Smooth muscle cell (in vitro differentiated cells): ENCODE results near the gene HDAC7. TPM values are rescaled to one million over a fixed set of nuclear protein-coding genes. Genes with fewer than 3 reads are reported as not detected.
"Not testable (repeated sequence)": the region's sequence is repeated elsewhere in the genome, so short reads cannot be mapped to it uniquely, and the experiment has no call there.

Experiments used
- DNase-seq: peaks from one replicate; lab custom pipeline; 2025; ENCODE audit not compliant: unreplicated experiment; lab: John Stamatoyannopoulos, UW
- H2AFZ ChIP-seq: fragments of 200-600 bp; sonication (generic); 2 replicates; pipeline ENCODE4 v1.6.0; 2016; ENCODE audit warnings: antibody characterized with exemption, low read depth, mild to moderate bottlenecking
- H3F3A ChIP-seq: fragments of 200-600 bp; sonication (generic); 2 replicates; pipeline ENCODE4 v1.6.0; 2017; ENCODE audit warnings: antibody characterized with exemption, low read depth
- H3K27ac ChIP-seq: fragments of 200-600 bp; sonication (generic); 2 replicates; pipeline ENCODE4 v1.5.1; 2016; ENCODE audit warnings: low read depth, mild to moderate bottlenecking
- H3K27me3 ChIP-seq: fragments of 200-600 bp; sonication (generic); 2 replicates; pipeline ENCODE4 v1.6.1; 2016; ENCODE audit warnings: low read depth, mild to moderate bottlenecking
- H3K36me3 ChIP-seq: fragments of 200-600 bp; sonication (generic); 2 replicates; pipeline ENCODE4 v1.5.1; 2016; ENCODE audit warnings: low read depth
- H3K4me1 ChIP-seq: fragments of 200-600 bp; sonication (generic); 2 replicates; pipeline ENCODE4 v1.5.1; 2016; ENCODE audit warnings: low read depth
- H3K4me2 ChIP-seq: fragments of 200-600 bp; sonication (generic); 2 replicates; pipeline ENCODE4 v1.6.0; 2016; ENCODE audit warnings: mild to moderate bottlenecking
- H3K4me3 ChIP-seq: fragments of 200-600 bp; sonication (generic); 2 replicates; pipeline ENCODE4 v1.5.1; 2016; ENCODE audit warnings: mild to moderate bottlenecking
- H3K79me2 ChIP-seq: fragments of 200-600 bp; sonication (generic); 2 replicates; pipeline ENCODE4 v1.6.0; 2016; ENCODE audit warnings: low read depth, mild to moderate bottlenecking
- H3K9ac ChIP-seq: fragments of 200-600 bp; sonication (generic); 2 replicates; pipeline ENCODE4 v1.6.0; 2016; ENCODE audit warnings: low read depth
- H3K9me3 ChIP-seq: fragments of 200-600 bp; sonication (generic); replicated peaks from 2 replicates; pipeline ENCODE4 v1.5.1; 2016; ENCODE audit warnings: low read depth
- H4K20me1 ChIP-seq: fragments of 200-600 bp; sonication (generic); 2 replicates; pipeline ENCODE4 v1.6.0; 2016; ENCODE audit warnings: low read depth
- CTCF ChIP-seq: fragments of 200-600 bp; sonication (generic); IDR thresholded peaks from 2 replicates; pipeline ENCODE4 v1.5.1; 2017; ENCODE audit warnings: borderline replicate concordance, mild to moderate bottlenecking, antibody characterized with exemption; ENCODE audit not compliant: insufficient read depth, poor library complexity, severe bottlenecking
- WGBS: methylation state at CpG from one replicate; pipeline ENCODE4 v1.1.7; 2016; ENCODE audit warnings: low lambda C conversion rate; 5-methylcytosine and 5-hydroxymethylcytosine counted together
- polyA plus RNA-seq: library from polyadenylated mRNA; unstranded; fragments of >200 nt; fragmentation: Nextera tagmentation; extraction: Ambion mirVana; gene quantifications from 2 replicates; pipeline ENCODE4 v1.2.1, GENCODE V29; 2016
- total RNA-seq: library from RNA; depleted of rRNA; stranded (reverse); fragments of >200 nt; gene quantifications from 2 replicates; pipeline ENCODE4 v1.2.3, GENCODE V29; 2014

HDAC7 gene
- total and polyA plus RNA-seq, 2 experiments from 2014 or later, result 24.1 to 32.4 TPM

- Histone ChIP-seq H3K79me2 (peaks cover 60% of the 10 kb centered on the region), H2AFZ (no peak overlapping the region), H3F3A (peaks cover 30% of the 10 kb centered on the region), H4K20me1 (peaks cover 41% of the 10 kb centered on the region), H3K27me3 (no peaks in the 10 kb centered on the region), H3K27ac (peak overlapping the region; percentile 97), H3K9me3 (no peaks in the 10 kb centered on the region), H3K4me2 (peak overlapping the region; percentile 96), H3K36me3 (no peaks in the 10 kb centered on the region), H3K4me1 (peaks cover 56% of the 10 kb centered on the region), H3K9ac (peak overlapping the region; percentile 30), H3K4me3 (peak overlapping the region; percentile 76)
- DNase-seq, result no peak
- 62% methylated on average over 7 of the region's 7 CpGs for WGBS
- TF ChIP-seq CTCF, result no peak
Observed at GRCh38 chr12:47817272-47818006, 2.3 kb downstream of the HDAC7 start.

- no peaks in the 10 kb centered on the region for H3K9me3 ChIP-seq
- peaks cover 66% of the 10 kb centered on the region for H3K79me2 ChIP-seq
- H3K4me1 ChIP-seq, result peaks cover 59% of the 10 kb centered on the region
- H3K4me2 ChIP-seq, result peak overlapping the region; percentile 96
- H3K27me3 ChIP-seq, result no peaks in the 10 kb centered on the region
- no peaks in the 10 kb centered on the region for H3K36me3 ChIP-seq
- H3K27ac ChIP-seq, result peak overlapping the region; percentile 97
- H3K9ac ChIP-seq, result peak overlapping the region; percentile 30
- TF ChIP-seq CTCF, result no peak
- peaks cover 47% of the 10 kb centered on the region for H4K20me1 ChIP-seq
- no peak for DNase-seq
- WGBS, result 57% methylated on average over 9 of the region's 12 CpGs
- peaks cover 33% of the 10 kb centered on the region for H3F3A ChIP-seq
- no peak overlapping the region for H2AFZ ChIP-seq
- H3K4me3 ChIP-seq, result peak overlapping the region; percentile 6
Observed at GRCh38 chr12:47816403-47817271, 3.1 kb downstream of the HDAC7 start.

- WGBS, result 99% methylated on average over 5 of the region's 5 CpGs
- not testable (repeated sequence) for H3K4me3 ChIP-seq, DNase-seq, H3K4me2 ChIP-seq, H2AFZ ChIP-seq, H3K9me3 ChIP-seq, H3K9ac ChIP-seq, H3K36me3 ChIP-seq, H3K27me3 ChIP-seq
- Histone ChIP-seq H3K79me2 (peaks cover 76% of the 10 kb centered on the region), H4K20me1 (peaks cover 59% of the 10 kb centered on the region), H3F3A (peaks cover 34% of the 10 kb centered on the region), H3K4me1 (peaks cover 59% of the 10 kb centered on the region), H3K27ac (peak overlapping the region; percentile 3)
Observed at GRCh38 chr12:47815447-47815846, 4.3 kb downstream of the HDAC7 start.

DNA sequence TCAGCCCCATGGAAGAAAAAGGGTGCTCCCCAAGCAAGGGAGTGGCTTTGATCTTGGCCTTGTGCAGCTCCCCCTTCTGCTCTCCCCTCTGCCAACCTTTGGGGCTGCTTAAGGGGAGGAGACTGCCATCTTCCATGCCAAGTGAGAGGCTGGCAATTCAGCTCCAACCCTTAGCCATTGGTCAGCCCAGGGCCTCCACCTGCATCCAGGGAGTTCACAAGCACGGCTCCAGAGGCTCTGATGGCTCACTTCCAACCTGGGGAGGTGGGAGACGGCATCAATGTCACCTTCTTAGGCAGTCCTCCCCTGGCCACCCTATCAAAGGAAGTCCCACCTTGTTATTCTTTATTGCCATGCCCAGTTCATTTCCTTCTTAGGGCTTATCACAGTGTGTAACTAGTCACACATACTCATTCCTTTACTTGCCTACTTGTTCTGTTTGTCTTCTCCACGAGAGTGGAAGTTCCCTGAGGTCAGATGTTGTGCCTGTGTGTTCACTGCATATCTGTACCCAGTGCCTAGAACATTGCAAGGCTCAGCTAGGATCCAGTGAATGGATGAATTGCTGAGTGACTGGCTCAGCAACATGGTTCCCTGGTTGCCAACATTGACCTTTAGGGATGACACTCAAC, 5.0 kb downstream of the HDAC7 start:
- DNase-seq, result no peak
- no peak overlapping the region for H3K4me3 ChIP-seq
- H4K20me1 ChIP-seq, result peaks cover 64% of the 10 kb centered on the region
- H3K27ac ChIP-seq, result peak overlapping the region; percentile 95
- H3F3A ChIP-seq, result peaks cover 37% of the 10 kb centered on the region
- H3K36me3 ChIP-seq, result no peaks in the 10 kb centered on the region
- H3K79me2 ChIP-seq, result peaks cover 78% of the 10 kb centered on the region
- no peak for TF ChIP-seq CTCF
- H3K9me3 ChIP-seq, result no peaks in the 10 kb centered on the region
- H3K27me3 ChIP-seq, result no peaks in the 10 kb centered on the region
- no peak overlapping the region for H2AFZ ChIP-seq
- no peak overlapping the region for H3K9ac ChIP-seq
- peaks cover 67% of the 10 kb centered on the region for H3K4me1 ChIP-seq
- WGBS, result 89% methylated on average over 3 of the region's 3 CpGs
- no peak overlapping the region for H3K4me2 ChIP-seq
